ENCODE data around the gene ETV6.

ETV6 gene

DNA sequence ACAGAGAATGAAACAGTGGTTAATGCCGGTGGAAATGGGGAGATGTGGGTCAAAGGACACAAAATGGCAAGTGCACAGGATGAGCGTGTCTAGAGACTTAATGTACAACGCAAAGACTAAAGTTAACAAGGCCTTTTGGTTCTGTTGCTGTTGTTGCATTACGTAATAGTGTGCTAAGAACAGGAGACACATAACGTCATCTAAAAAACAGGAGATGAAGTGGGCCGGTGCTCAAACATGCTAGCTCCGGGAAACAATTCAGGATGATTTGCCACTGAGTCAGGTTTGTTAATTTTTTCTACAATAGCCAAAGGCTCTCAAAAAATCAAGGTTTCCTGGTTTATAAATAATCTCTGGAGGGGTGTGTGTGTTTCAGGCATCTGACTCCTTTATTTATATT is 55.5 kb downstream of the ETV6 start:
- Histone ChIP-seq H3K4me3 (ENCODE audit: low read depth in 1 of 2, low read length in 2 of 2) (no peak overlapping the region), H3K79me2 (ENCODE audit: insufficient read depth, low read length) (peaks cover 99% of the 10 kb centered on the region), H4K20me1 (ENCODE audit: insufficient read depth, low read length) (peaks cover 61% of the 10 kb centered on the region), H3K27me3 (ENCODE audit: insufficient read depth, low read length, poor library complexity) (no peaks in the 10 kb centered on the region), H2AFZ (ENCODE audit: low read depth, low read length) (no peak overlapping the region), H3K4me1 (ENCODE audit: insufficient read depth, low read length) (no peaks in the 10 kb centered on the region), H3K9me3 (ENCODE audit: insufficient read depth, low read length, severe bottlenecking) (no peaks in the 10 kb centered on the region), H3K4me2 (ENCODE audit: insufficient read depth, low read length) (no peak overlapping the region), H3K27ac (ENCODE audit: low read length) (no peak overlapping the region), H3K9ac (ENCODE audit: low read depth, low read length) (no peak overlapping the region), H3K36me3 (ENCODE audit: insufficient read depth, low read length) (peaks cover 18% of the 10 kb centered on the region)
- no peak for ATAC-seq (ENCODE audit: insufficient read depth, low read depth)
- TF ChIP-seq, protein P1, sequence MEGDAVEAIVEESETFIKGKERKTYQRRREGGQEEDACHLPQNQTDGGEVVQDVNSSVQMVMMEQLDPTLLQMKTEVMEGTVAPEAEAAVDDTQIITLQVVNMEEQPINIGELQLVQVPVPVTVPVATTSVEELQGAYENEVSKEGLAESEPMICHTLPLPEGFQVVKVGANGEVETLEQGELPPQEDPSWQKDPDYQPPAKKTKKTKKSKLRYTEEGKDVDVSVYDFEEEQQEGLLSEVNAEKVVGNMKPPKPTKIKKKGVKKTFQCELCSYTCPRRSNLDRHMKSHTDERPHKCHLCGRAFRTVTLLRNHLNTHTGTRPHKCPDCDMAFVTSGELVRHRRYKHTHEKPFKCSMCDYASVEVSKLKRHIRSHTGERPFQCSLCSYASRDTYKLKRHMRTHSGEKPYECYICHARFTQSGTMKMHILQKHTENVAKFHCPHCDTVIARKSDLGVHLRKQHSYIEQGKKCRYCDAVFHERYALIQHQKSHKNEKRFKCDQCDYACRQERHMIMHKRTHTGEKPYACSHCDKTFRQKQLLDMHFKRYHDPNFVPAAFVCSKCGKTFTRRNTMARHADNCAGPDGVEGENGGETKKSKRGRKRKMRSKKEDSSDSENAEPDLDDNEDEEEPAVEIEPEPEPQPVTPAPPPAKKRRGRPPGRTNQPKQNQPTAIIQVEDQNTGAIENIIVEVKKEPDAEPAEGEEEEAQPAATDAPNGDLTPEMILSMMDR (IDR thresholded peaks at IDR 0.05; ENCODE audit: borderline replicate concordance, extremely low read depth, low read length, poor library complexity, severe bottlenecking), result no peak
- TF ChIP-seq EZH2 (IDR thresholded peaks at IDR 0.05; ENCODE audit: borderline replicate concordance, low read depth, low read length, severe bottlenecking), result no peak
- no peak for DNase-seq

- Histone ChIP-seq H2AFZ (ENCODE audit: low read depth, low read length) (no peak overlapping the region), H3K9ac (ENCODE audit: low read depth, low read length) (no peak overlapping the region), H3K79me2 (ENCODE audit: insufficient read depth, low read length) (peaks cover 99% of the 10 kb centered on the region), H3K9me3 (ENCODE audit: insufficient read depth, low read length, severe bottlenecking) (no peaks in the 10 kb centered on the region), H3K4me3 (ENCODE audit: low read depth in 1 of 2, low read length in 2 of 2) (no peak overlapping the region), H3K4me2 (ENCODE audit: insufficient read depth, low read length) (no peak overlapping the region), H4K20me1 (ENCODE audit: insufficient read depth, low read length) (peaks cover 64% of the 10 kb centered on the region), H3K27me3 (ENCODE audit: insufficient read depth, low read length, poor library complexity) (no peaks in the 10 kb centered on the region), H3K36me3 (ENCODE audit: insufficient read depth, low read length) (peaks cover 31% of the 10 kb centered on the region), H3K27ac (ENCODE audit: low read length) (no peak overlapping the region), H3K4me1 (ENCODE audit: insufficient read depth, low read length) (no peaks in the 10 kb centered on the region)
- TF ChIP-seq EZH2 (IDR thresholded peaks at IDR 0.05; ENCODE audit: borderline replicate concordance, low read depth, low read length, severe bottlenecking), result no peak
- TF ChIP-seq, protein P1 (IDR thresholded peaks at IDR 0.05; ENCODE audit: borderline replicate concordance, extremely low read depth, low read length, poor library complexity, severe bottlenecking), result no peak
- no peak for ATAC-seq (ENCODE audit: insufficient read depth, low read depth)
- no peak for DNase-seq
These were observed 57.3 kb downstream of the ETV6 start for GRCh38 chr12:11706509-11707379.

- Histone ChIP-seq H3K4me2 (ENCODE audit: insufficient read depth, low read length) (no peak overlapping the region), H3K36me3 (ENCODE audit: insufficient read depth, low read length) (peaks cover 36% of the 10 kb centered on the region), H2AFZ (ENCODE audit: low read depth, low read length) (no peak overlapping the region), H3K9ac (ENCODE audit: low read depth, low read length) (no peak overlapping the region), H3K27me3 (ENCODE audit: insufficient read depth, low read length, poor library complexity) (no peaks in the 10 kb centered on the region), H3K27ac (ENCODE audit: low read length) (no peak overlapping the region), H3K79me2 (ENCODE audit: insufficient read depth, low read length) (peaks cover 99% of the 10 kb centered on the region), H3K4me3 (ENCODE audit: low read depth in 1 of 2, low read length in 2 of 2) (no peak overlapping the region), H3K4me1 (ENCODE audit: insufficient read depth, low read length) (no peaks in the 10 kb centered on the region), H4K20me1 (ENCODE audit: insufficient read depth, low read length) (peaks cover 69% of the 10 kb centered on the region), H3K9me3 (ENCODE audit: insufficient read depth, low read length, severe bottlenecking) (no peaks in the 10 kb centered on the region)
- ATAC-seq (ENCODE audit: insufficient read depth, low read depth), result no peak
- DNase-seq, result no peak
- TF ChIP-seq EZH2 (IDR thresholded peaks at IDR 0.05; ENCODE audit: borderline replicate concordance, low read depth, low read length, severe bottlenecking), result no peak
- TF ChIP-seq, protein P1 (IDR thresholded peaks at IDR 0.05; ENCODE audit: borderline replicate concordance, extremely low read depth, low read length, poor library complexity, severe bottlenecking), result no peak
These were observed 58.1 kb downstream of the ETV6 start for GRCh38 chr12:11707535-11707934.
